Medulla oblongata (tissue), 1 donor: ENCODE data around the gene LPAR5.

Experiments
- DNase-seq: peaks from one replicate; pipeline ENCODE4 v3.0.0-alpha.2; 2015; ENCODE audit errors: extremely low spot score

The LPAR5 gene

GRCh38 chr12:6639151-6639801 is 3.5 kb upstream of the LPAR5 start:
- no peak for DNase-seq

- DNase-seq: peak; percentile 54
Observed at GRCh38 chr12:6638305-6638704, 2.5 kb upstream of the LPAR5 start.

GRCh38 chr12:6635375-6635855 is 344 bp downstream of the LPAR5 start:
- no peak for DNase-seq

- peak; percentile 77 for DNase-seq
Observed at GRCh38 chr12:6632026-6632983, 3.5 kb downstream of the LPAR5 start.

- DNase-seq: no peak
Observed at GRCh38 chr12:6631549-6631961, 4.2 kb downstream of the LPAR5 start.

GRCh38 chr12:6630736-6631135 is 5.0 kb downstream of the LPAR5 start:
- DNase-seq: no peak

- DNase-seq: no peak
Observed at GRCh38 chr12:6627616-6628015, 8.1 kb downstream of the LPAR5 start.

- no peak for DNase-seq
Observed at GRCh38 chr12:6626654-6627283, 9.0 kb downstream of the LPAR5 start.

GRCh38 chr12:6620885-6621274 is 14.9 kb downstream of the LPAR5 start:
- DNase-seq: no peak

GRCh38 chr12:6620137-6620884 is 15.4 kb downstream of the LPAR5 start:
- no peak for DNase-seq

GRCh38 chr12:6618483-6619225 is 17.1 kb downstream of the LPAR5 start:
- DNase-seq: no peak

GRCh38 chr12:6615802-6616201 is 20.0 kb downstream of the LPAR5 start:
- DNase-seq: no peak

GRCh38 chr12:6614513-6615172 is 21.1 kb downstream of the LPAR5 start:
- no peak for DNase-seq

GRCh38 chr12:6613776-6614512 is 21.8 kb downstream of the LPAR5 start:
- DNase-seq: peak; percentile 99

GRCh38 chr12:6613015-6613775 is 22.6 kb downstream of the LPAR5 start:
- DNase-seq: peak; percentile 93

- DNase-seq: no peak
Observed at GRCh38 chr12:6612652-6613014, 23.1 kb downstream of the LPAR5 start.

- DNase-seq: no peak
Observed at GRCh38 chr12:6612247-6612646, 23.5 kb downstream of the LPAR5 start.

- no peak for DNase-seq
Observed at GRCh38 chr12:6608592-6609281, 27.0 kb downstream of the LPAR5 start.
